Natural killer cell (primary cell): Measurements from ENCODE around the gene NMT2. TPM values are rescaled to one million over a fixed set of nuclear protein-coding genes. Genes with fewer than 3 reads are reported as not detected.
A peak's percentile ranks its signal among the peaks of the same experiment; 100 is the strongest.

Source experiments
- ATAC-seq, 3 donors: fragments of 150-1000 bp in 2 of 3; fragments of 200-7000 bp in 1 of 3; cut with Tn5 transposase; 1 replicate in 1 of 3; 2 replicates in 2 of 3; pipeline ENCODE4 v1.10.0; 2021; ENCODE audit warnings: mild to moderate bottlenecking in 2 of 3, moderate library complexity in 2 of 3
- DNase-seq, 2 donors: peaks; one replicate each; pipeline versions ENCODE4 v3.0.0 to v3.0.0-alpha.2; 2013 to 2021; ENCODE audit warnings: mixed read lengths in 1 of 2
- H3K27ac ChIP-seq: one replicate; pipeline ENCODE4 v1.5.1; 2013; ENCODE audit warnings: mild to moderate bottlenecking, low read length
- H3K27me3 ChIP-seq: one replicate; pipeline ENCODE4 v1.6.1; 2013; ENCODE audit warnings: low read length; ENCODE audit not compliant: control insufficient read depth, insufficient read depth
- H3K36me3 ChIP-seq: one replicate; pipeline ENCODE4 v1.6.1; 2013; ENCODE audit warnings: low read length; ENCODE audit not compliant: control insufficient read depth, insufficient read depth
- H3K4me1 ChIP-seq: one replicate; pipeline ENCODE4 v1.6.1; 2013; ENCODE audit warnings: low read length; ENCODE audit not compliant: control insufficient read depth, insufficient read depth
- H3K4me3 ChIP-seq: one replicate; pipeline ENCODE4 v1.5.1; 2013; ENCODE audit warnings: low read length
- H3K9me3 ChIP-seq: one replicate; pipeline ENCODE4 v1.6.1; 2013; ENCODE audit warnings: low read length; ENCODE audit not compliant: control insufficient read depth, insufficient read depth
- H3K27ac Mint-ChIP-seq, 2 donors: one replicate each; pipeline ENCODE4 v1.8.0; 2022; ENCODE audit warnings: mild to moderate bottlenecking in 2 of 2, mixed read lengths in 2 of 2, moderate library complexity in 1 of 2
- H3K27me3 Mint-ChIP-seq, 2 donors: one replicate each; pipeline ENCODE4 v1.8.0; 2022; ENCODE audit warnings: low read depth in 2 of 2, mixed read lengths in 2 of 2
- H3K36me3 Mint-ChIP-seq: one replicate; pipeline ENCODE4 v1.8.0; 2022; ENCODE audit warnings: mixed read lengths
- H3K4me1 Mint-ChIP-seq, 2 donors: one replicate each; pipeline ENCODE4 v1.8.0; 2022; ENCODE audit warnings: mixed read lengths in 2 of 2
- H3K4me3 Mint-ChIP-seq: one replicate; pipeline ENCODE4 v1.8.0; 2022; ENCODE audit warnings: mild to moderate bottlenecking, moderate library complexity, mixed read lengths
- H3K9me3 Mint-ChIP-seq, 2 donors: one replicate each; pipeline ENCODE4 v1.8.0; 2022; ENCODE audit warnings: mixed read lengths in 2 of 2
- CTCF ChIP-seq: fragments of 200-600 bp; IDR thresholded peaks from one replicate; pipeline ENCODE4 v1.8.0; 2022; ENCODE audit warnings: antibody characterized with exemption
- WGBS: methylation state at CpG from one replicate; pipeline ENCODE4 v1.1.7; 2013; ENCODE audit warnings: missing lambda C conversion rate; ENCODE audit not compliant: insufficient coverage; 5-methylcytosine and 5-hydroxymethylcytosine counted together
- intact Hi-C: fragments of 100-400 bp; cut with micrococcal nuclease; formaldehyde crosslinking; loops from one replicate; pipeline ENCODE4 v1.14.2; 2022
- total RNA-seq, 4 donors: library from RNA; stranded (reverse); fragments of 120-200 nt in 1 of 4; gene quantifications; one replicate each; pipeline versions ENCODE4 v1.2.3 to v1.2.4, GENCODE V29; 2013 to 2022

The NMT2 gene
- total RNA-seq, 3 donors from 2014 or later (not counting 1 experiment from before 2014, with no cell fraction given): 18.9 to 34.9 (median 28.8) TPM

GRCh38 chr10:15069230-15069629 is 99.3 kb downstream of the NMT2 start:
- Histone ChIP-seq H3K36me3 (no peaks in the 10 kb centered on the region), H3K27me3 (no peaks in the 10 kb centered on the region), H3K27ac (no peak overlapping the region), H3K4me1 (no peaks in the 10 kb centered on the region), H3K4me3 (no peak overlapping the region), H3K9me3 (no peaks in the 10 kb centered on the region)
- Mint-ChIP-seq H3K4me1 (no peaks in the 10 kb centered on the region), H3K27ac (no peak overlapping the region), H3K27me3 (peaks cover 9 to 18% of the 10 kb centered on the region in 2 donors), H3K4me3 (no peak overlapping the region), H3K9me3 (no peaks in the 10 kb centered on the region), H3K36me3 (peaks cover 6% of the 10 kb centered on the region)
- intact Hi-C loops: no loop called here
- no peak for TF ChIP-seq CTCF
- no peak for DNase-seq
- peak in 1 of 3 donors; percentile 10 for ATAC-seq
- 84% methylated on average over 4 of the region's 4 CpGs for WGBS

- peaks cover 6% of the 10 kb centered on the region for H3K36me3 Mint-ChIP-seq
- no peak for ATAC-seq
- 95% methylated on average over 3 of the region's 3 CpGs for WGBS
- intact Hi-C loops: no loop called here
- Histone ChIP-seq H3K36me3 (no peaks in the 10 kb centered on the region), H3K27ac (no peak overlapping the region), H3K4me1 (no peaks in the 10 kb centered on the region), H3K4me3 (no peak overlapping the region), H3K27me3 (no peaks in the 10 kb centered on the region), H3K9me3 (no peaks in the 10 kb centered on the region)
- no peak for DNase-seq
- no peaks in the 10 kb centered on the region for H3K4me1 Mint-ChIP-seq
- no peak overlapping the region for H3K27ac Mint-ChIP-seq
- H3K4me3 Mint-ChIP-seq: no peak overlapping the region
- H3K27me3 Mint-ChIP-seq: peaks cover 10 to 21% of the 10 kb centered on the region in 2 donors
- H3K9me3 Mint-ChIP-seq: no peaks in the 10 kb centered on the region
- no peak for TF ChIP-seq CTCF
Measured at GRCh38 chr10:15068802-15069201, 99.7 kb downstream of the NMT2 start.

GRCh38 chr10:15067154-15067553 is 101.3 kb downstream of the NMT2 start:
- Histone ChIP-seq H3K4me3 (no peak overlapping the region), H3K36me3 (no peaks in the 10 kb centered on the region), H3K27me3 (no peaks in the 10 kb centered on the region), H3K4me1 (no peaks in the 10 kb centered on the region), H3K9me3 (no peaks in the 10 kb centered on the region), H3K27ac (no peak overlapping the region)
- H3K4me1 Mint-ChIP-seq: no peaks in the 10 kb centered on the region
- ATAC-seq (no peak), DNase-seq (no peak)
- H3K27ac Mint-ChIP-seq: no peak overlapping the region
- no peaks in the 10 kb centered on the region for H3K9me3 Mint-ChIP-seq
- no peak for TF ChIP-seq CTCF
- 94% methylated on average over 4 of the region's 5 CpGs for WGBS
- intact Hi-C loops: no loop called here
- peaks cover 6% of the 10 kb centered on the region for H3K36me3 Mint-ChIP-seq
- no peak overlapping the region for H3K4me3 Mint-ChIP-seq
- H3K27me3 Mint-ChIP-seq: peaks cover 10 to 21% of the 10 kb centered on the region in 2 donors

GRCh38 chr10:15060638-15061037 is 107.9 kb downstream of the NMT2 start:
- no peak for TF ChIP-seq CTCF
- H3K27me3 ChIP-seq: no peaks in the 10 kb centered on the region
- H3K9me3 ChIP-seq: peaks cover 4% of the 10 kb centered on the region
- Mint-ChIP-seq H3K4me1 (no peaks in the 10 kb centered on the region), H3K4me3 (no peak overlapping the region), H3K36me3 (peaks cover 19% of the 10 kb centered on the region), H3K9me3 (peaks cover 5 to 6% of the 10 kb centered on the region in 2 donors), H3K27me3 (peaks cover 16 to 42% of the 10 kb centered on the region in 2 donors), H3K27ac (no peak overlapping the region)
- H3K36me3 ChIP-seq: no peaks in the 10 kb centered on the region
- DNase-seq (no peak), ATAC-seq (no peak)
- H3K4me1 ChIP-seq: no peaks in the 10 kb centered on the region
- intact Hi-C loops: no loop called here
- 96% methylated on average over 2 of the region's 2 CpGs for WGBS
- H3K27ac ChIP-seq: no peak overlapping the region
- H3K4me3 ChIP-seq: no peak overlapping the region
